K562 (cell line): ENCODE data around the gene STEEP1. TPM values are rescaled to one million over a fixed set of nuclear protein-coding genes. Genes with fewer than 3 reads are reported as not detected.

Experiments
- ATAC-seq: fragments of 200-7000 bp; cut with Tn5 transposase; 3 replicates; pipeline ENCODE4 v1.9.1; 2020; ENCODE audit warnings: moderate library complexity
- BruUV-seq: library from RNA; stranded (reverse); fragments of 400-500 nt; replicated peaks from 2 replicates; lab custom pipeline; 2021; lab: Mats Ljungman, UMichigan
- CTCF ChIA-PET: fragments of 300-600 bp; formaldehyde crosslinking; extraction: SDS; loops from one replicate; lab custom pipeline; 2021; ENCODE audit warnings: low intra/inter-chr PET ratio; lab: Yijun Ruan, JAX
- POLR2A ChIA-PET: fragments of 300-600, 350-650 bp; sonication (Branson Sonifier 250); formaldehyde crosslinking; extraction: SDS; loops from one replicate; lab custom pipeline; 2021; ENCODE audit warnings: antibody characterized with exemption, inconsistent platforms; lab: Yijun Ruan, JAX
- DNase-seq, 4 experiments: peaks; one replicate each; pipeline versions ENCODE4 v3.0.0 to v3.0.0-alpha.2; 2011 to 2018; ENCODE audit warnings: low spot score in 3 of 4, mixed read lengths in 3 of 4; ENCODE audit errors: extremely low read depth in 1 of 4
- FAIRE-seq: peaks from 2 replicates; lab custom pipeline; 2011; peaks lifted over from hg19 to GRCh38; lab: Jason Lieb, UNC
- H2AFZ ChIP-seq: 2 replicates; pipeline ENCODE4 v1.6.0; 2011; ENCODE audit warnings: low read depth, low read length, control low read depth, inconsistent platforms
- H3K27ac ChIP-seq: fragments of 200-600 bp; 3 replicates; pipeline ENCODE4 v1.8.0; 2011; ENCODE audit warnings: low read depth, mild to moderate bottlenecking, control low read depth, inconsistent platforms, low read length, moderate library complexity, mixed read lengths; ENCODE audit errors: extremely low read depth
- H3K27me3 ChIP-seq, 2 experiments: fragments of 300-600 bp in 1 of 2; 2 replicates in 1 of 2; 3 replicates in 1 of 2; pipeline versions ENCODE4 v1.6.0 to v1.8.0; 2011; ENCODE audit warnings: inconsistent platforms in 2 of 2, low read length in 2 of 2, mild to moderate bottlenecking in 1 of 2, mixed read lengths in 1 of 2, moderate library complexity in 1 of 2; ENCODE audit not compliant: control insufficient read depth in 2 of 2, insufficient read depth in 2 of 2
- H3K36me3 ChIP-seq: fragments of 300-600 bp; 3 replicates; pipeline ENCODE4 v1.8.0; 2011; ENCODE audit warnings: mild to moderate bottlenecking, low read length, inconsistent platforms; ENCODE audit not compliant: control insufficient read depth, insufficient read depth
- H3K4me1 ChIP-seq, 2 experiments: fragments of 200-600 bp in 1 of 2; replicated peaks in 1 of 2; 2 replicates in 1 of 2; 3 replicates in 1 of 2; pipeline versions ENCODE4 v1.5.1 to v1.8.0; 2011; ENCODE audit warnings: inconsistent platforms in 2 of 2, low read length in 2 of 2, mild to moderate bottlenecking in 1 of 2, mixed read lengths in 1 of 2, moderate library complexity in 1 of 2; ENCODE audit not compliant: control insufficient read depth in 2 of 2, insufficient read depth in 2 of 2
- H3K4me2 ChIP-seq: 2 replicates; pipeline ENCODE4 v1.6.1; 2011; ENCODE audit warnings: low read length, control low read depth, inconsistent platforms, mixed read lengths; ENCODE audit not compliant: insufficient read depth
- H3K4me3 ChIP-seq: fragments of 200-600 bp; sonication (generic), shearing (Covaris generic); 2 replicates; pipeline ENCODE4 v1.5.1; 2016; ENCODE audit warnings: control low read depth, inconsistent platforms
- H3K79me2 ChIP-seq: fragments of 200-600 bp; 3 replicates; pipeline ENCODE4 v1.8.0; 2011; ENCODE audit warnings: low read length, inconsistent platforms; ENCODE audit not compliant: control insufficient read depth, insufficient read depth
- H3K9ac ChIP-seq, 2 experiments: 2 replicates each; pipeline versions ENCODE4 v1.6.0 to v1.6.1; 2011; ENCODE audit warnings: low read depth in 2 of 2, low read length in 2 of 2, control low read depth in 1 of 2, inconsistent platforms in 1 of 2, mild to moderate bottlenecking in 1 of 2, mixed read lengths in 1 of 2; ENCODE audit not compliant: insufficient read depth in 1 of 2
- H3K9me1 ChIP-seq: one replicate; pipeline ENCODE4 v1.6.0; 2011; ENCODE audit warnings: inconsistent platforms, mild to moderate bottlenecking, low read length, moderate library complexity; ENCODE audit not compliant: control insufficient read depth, insufficient read depth
- H3K9me3 ChIP-seq: replicated peaks from 2 replicates; pipeline ENCODE4 v1.5.1; 2011; ENCODE audit warnings: low read depth, low read length, inconsistent platforms; ENCODE audit not compliant: control insufficient read depth, insufficient read depth
- H4K20me1 ChIP-seq: replicated peaks from 2 replicates; pipeline ENCODE4 v1.6.1; 2011; ENCODE audit warnings: low read length, inconsistent platforms, mixed read lengths; ENCODE audit not compliant: control insufficient read depth, insufficient read depth
- DPF2 ChIP-seq: fragments of 450-650 bp; IDR thresholded peaks from 2 replicates; pipeline ENCODE4 v1.6.1; 2016
- NFIC ChIP-seq: fragments of 450-650 bp; IDR thresholded peaks from 2 replicates; pipeline ENCODE4 v1.6.1; 2017; ENCODE audit warnings: mild to moderate bottlenecking, inconsistent platforms
- SIX5 ChIP-seq, 2 experiments: IDR thresholded peaks; 2 replicates each; pipeline ENCODE4 v1.6.1; 2011; ENCODE audit warnings: low read length in 2 of 2, borderline replicate concordance in 1 of 2, low read depth in 1 of 2, mild to moderate bottlenecking in 1 of 2, moderate library complexity in 1 of 2; ENCODE audit not compliant: insufficient read depth in 1 of 2
- STAT5B ChIP-seq: fragments of 250-450 bp; sonication (Bioruptor Pico); IDR thresholded peaks from 2 replicates; pipeline ENCODE4 v1.8.0; 2021; ENCODE audit warnings: mild to moderate bottlenecking, inconsistent platforms
- ZBTB8A ChIP-seq: fragments of 450-650 bp; IDR thresholded peaks from 2 replicates; pipeline ENCODE4 v1.6.1; 2018; ENCODE audit warnings: mild to moderate bottlenecking, moderate library complexity; ENCODE audit not compliant: partially characterized antibody
- ZNF316 ChIP-seq: fragments of 450-650 bp; IDR thresholded peaks from 2 replicates; pipeline ENCODE4 v1.6.1; 2016
- WGBS: fragments of 100-300 bp; shearing (Covaris generic); methylation state at CpG from one replicate; pipeline ENCODE4 v1.1.6; 2016; ENCODE audit warnings: low coverage, mixed read lengths; ENCODE audit not compliant: insufficient coverage; ENCODE audit errors: missing lambda C conversion rate; 5-methylcytosine and 5-hydroxymethylcytosine counted together
- in situ Hi-C: fragments of 300-500 bp; cut with MboI; formaldehyde crosslinking; loops from 4 replicates; pipeline ENCODE4 v1.15.0; 2018; ENCODE audit warnings: inconsistent platforms, mixed read lengths
- intact Hi-C: fragments of 100-400 bp; cut with micrococcal nuclease; formaldehyde crosslinking; loops from 2 replicates; pipeline ENCODE4 v1.14.2; 2022
- polyA plus RNA-seq, 8 experiments: library from polyadenylated mRNA; depleted of rRNA in 4 of 8; stranded (reverse) in 5 of 8; unstranded in 3 of 8; fragments of >200 nt; fragmentation: Nextera tagmentation in 2 of 8; fragmentation: Illumina TruSeq in 1 of 8; extraction: Ambion mirVana in 2 of 8; extraction: Trizol in 1 of 8; gene quantifications; 2 replicates each; pipeline versions ENCODE4 v1.2.1 to v1.2.3, GENCODE V29; 2011 to 2014; ENCODE audit warnings: inconsistent platforms in 1 of 8, missing spikeins in 1 of 8
- total RNA-seq, 7 experiments: library from RNA; depleted of rRNA in 6 of 7; stranded (reverse); fragments of >200 nt in 6 of 7; fragmentation: Illumina TruSeq in 2 of 7; extraction: Trizol in 2 of 7; gene quantifications; 2 replicates each; pipeline versions ENCODE4 v1.2.1 to v1.2.3, GENCODE V29; 2011 to 2021; ENCODE audit warnings: low replicate concordance in 1 of 7
- TF ChIP-seq, protein P1 (sequence below): fragments of 200-800 bp; sonication (Bioruptor generic); IDR thresholded peaks from 2 replicates; pipeline ENCODE4 v1.6.1; 2017; ENCODE audit warnings: missing genetic modification characterization, missing compliant biosample characterization

The STEEP1 gene
- total and polyA plus RNA-seq, 9 of the 15 experiments (the other 6 are each of a cell fraction or from before 2014, with no cell fraction given): 15.0 to 73.7 (median 40.3) TPM

- TF ChIP-seq, protein P1, sequence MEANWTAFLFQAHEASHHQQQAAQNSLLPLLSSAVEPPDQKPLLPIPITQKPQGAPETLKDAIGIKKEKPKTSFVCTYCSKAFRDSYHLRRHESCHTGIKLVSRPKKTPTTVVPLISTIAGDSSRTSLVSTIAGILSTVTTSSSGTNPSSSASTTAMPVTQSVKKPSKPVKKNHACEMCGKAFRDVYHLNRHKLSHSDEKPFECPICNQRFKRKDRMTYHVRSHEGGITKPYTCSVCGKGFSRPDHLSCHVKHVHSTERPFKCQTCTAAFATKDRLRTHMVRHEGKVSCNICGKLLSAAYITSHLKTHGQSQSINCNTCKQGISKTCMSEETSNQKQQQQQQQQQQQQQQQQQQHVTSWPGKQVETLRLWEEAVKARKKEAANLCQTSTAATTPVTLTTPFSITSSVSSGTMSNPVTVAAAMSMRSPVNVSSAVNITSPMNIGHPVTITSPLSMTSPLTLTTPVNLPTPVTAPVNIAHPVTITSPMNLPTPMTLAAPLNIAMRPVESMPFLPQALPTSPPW (CRISPR knock-in tag): no peak
- TF ChIP-seq NFIC: no peak
- TF ChIP-seq SIX5 (IDR thresholded peaks at IDR 0.05; ENCODE audit: borderline replicate concordance in 1 of 2, insufficient read depth in 1 of 2, low read depth in 1 of 2, low read length in 2 of 2): no peak
- no peak for TF ChIP-seq DPF2
Measured at GRCh38 chrX:119549327-119550016, 15.7 kb downstream of the STEEP1 start (continued).

DNA sequence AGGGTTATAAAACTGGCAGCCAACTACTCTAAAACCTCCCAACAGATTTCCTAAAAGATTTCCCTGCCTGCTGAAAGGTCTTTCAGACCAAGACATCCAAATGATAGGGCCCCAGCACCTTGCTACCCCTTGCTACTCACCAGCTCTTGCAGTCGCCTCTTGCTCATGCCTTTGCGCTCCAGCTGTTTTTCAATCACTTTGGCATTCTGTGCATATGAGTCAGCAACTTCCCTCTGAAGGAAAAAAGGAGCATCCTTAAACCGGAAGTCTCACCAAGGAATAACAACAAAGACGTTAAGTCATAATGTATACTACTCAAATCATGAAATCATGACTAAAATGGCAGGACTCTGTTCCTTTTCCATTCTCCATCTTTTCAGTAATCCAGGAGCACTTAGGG, 24.0 kb downstream of the STEEP1 start:
- H3K36me3 ChIP-seq: peaks cover 21% of the 10 kb centered on the region; the same call in 2 of the 3 replicates
- intact Hi-C loops: no loop called here
- POLR2A ChIA-PET: interaction anchor here (0.7 kb wide), 1 partner anchor 10 kb away, joined by 3 read pairs; no protein-coding TSS in a partner anchor

More for the DNA sequence above, 24.0 kb downstream of the STEEP1 start:
- H3K4me2 ChIP-seq: no peak overlapping the region
- H2AFZ ChIP-seq: no peak overlapping the region
- CTCF ChIA-PET: no interaction called here
- peaks cover 3% of the 10 kb centered on the region for H3K9me1 ChIP-seq
- DNase-seq (no peak), FAIRE-seq (no peak), ATAC-seq (no peak)
- H3K27ac ChIP-seq: no peak overlapping the region
- no TSS peak for BruUV-seq
- no peaks in the 10 kb centered on the region for H3K27me3 ChIP-seq
- WGBS: 94% methylated on average over 2 of the region's 4 CpGs
- no peak overlapping the region for H3K9ac ChIP-seq
- no peaks in the 10 kb centered on the region; a peak in 1 of 5 replicates for H3K4me1 ChIP-seq
- in situ Hi-C loops: no loop called here
- H3K79me2 ChIP-seq: no peaks in the 10 kb centered on the region
- TF ChIP-seq STAT5B (no peak), ZBTB8A (no peak), ZNF316 (0 out of 2 replicates have a peak, but pooled peaks have one; percentile 6)
- H3K9me3 ChIP-seq: no peaks in the 10 kb centered on the region
- H4K20me1 ChIP-seq: no peaks in the 10 kb centered on the region; the same call in 1 of the 2 replicates
- no peak overlapping the region for H3K4me3 ChIP-seq
